Spleen (tissue), 7 donors: ENCODE data around the gene STK17A.

Source experiments
- POLR2AphosphoS5 ChIP-seq, 3 donors: sonication (generic); formaldehyde crosslinking; IDR thresholded peaks; one replicate each; pipeline ENCODE4 v1.5.1; 2017; ENCODE audit warnings: antibody characterized with exemption in 3 of 3
- TF ChIP-seq, protein P1 (sequence below), 11 experiments: fragments of 200-600 bp in 7 of 11; fragments of 450-650 bp in 4 of 11; sonication (generic) in 4 of 11; IDR thresholded peaks in 8 of 11; conservative IDR thresholded peaks in 3 of 11; 1 replicate in 7 of 11; 2 replicates in 4 of 11; pipeline versions ENCODE4 v1.4.0 to v1.8.0; 2016 to 2021; ENCODE audit warnings: antibody characterized with exemption in 11 of 11, inconsistent platforms in 4 of 11, mild to moderate bottlenecking in 1 of 11
- donor health status: DM: no; HTN: no; CAD: no; lungs with moderate emphysema.
- donor health status: DM: no; HTN: no; CAD: no.
- donor health status: DM: no; HTN: no; CAD: no.

DNA sequence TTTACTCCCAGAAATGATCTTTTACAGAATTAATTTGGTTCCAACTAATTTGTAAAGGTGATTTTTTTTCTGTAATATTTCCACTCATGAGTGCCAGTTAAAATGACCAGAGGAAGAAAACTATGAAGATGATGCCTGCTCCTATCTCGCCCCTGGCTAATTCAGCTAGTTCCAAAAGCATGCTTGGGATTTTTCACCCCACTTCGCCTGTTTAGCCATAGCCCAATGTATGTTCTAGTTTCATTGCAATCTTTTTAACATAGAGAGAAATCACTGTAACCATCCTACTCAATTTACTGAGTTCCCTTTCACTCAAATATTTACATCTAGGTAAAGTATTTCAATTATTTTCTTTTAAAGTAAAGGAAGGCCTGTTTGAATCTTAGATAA lies 23.0 kb upstream of the STK17A start:
- TF ChIP-seq, protein P1, sequence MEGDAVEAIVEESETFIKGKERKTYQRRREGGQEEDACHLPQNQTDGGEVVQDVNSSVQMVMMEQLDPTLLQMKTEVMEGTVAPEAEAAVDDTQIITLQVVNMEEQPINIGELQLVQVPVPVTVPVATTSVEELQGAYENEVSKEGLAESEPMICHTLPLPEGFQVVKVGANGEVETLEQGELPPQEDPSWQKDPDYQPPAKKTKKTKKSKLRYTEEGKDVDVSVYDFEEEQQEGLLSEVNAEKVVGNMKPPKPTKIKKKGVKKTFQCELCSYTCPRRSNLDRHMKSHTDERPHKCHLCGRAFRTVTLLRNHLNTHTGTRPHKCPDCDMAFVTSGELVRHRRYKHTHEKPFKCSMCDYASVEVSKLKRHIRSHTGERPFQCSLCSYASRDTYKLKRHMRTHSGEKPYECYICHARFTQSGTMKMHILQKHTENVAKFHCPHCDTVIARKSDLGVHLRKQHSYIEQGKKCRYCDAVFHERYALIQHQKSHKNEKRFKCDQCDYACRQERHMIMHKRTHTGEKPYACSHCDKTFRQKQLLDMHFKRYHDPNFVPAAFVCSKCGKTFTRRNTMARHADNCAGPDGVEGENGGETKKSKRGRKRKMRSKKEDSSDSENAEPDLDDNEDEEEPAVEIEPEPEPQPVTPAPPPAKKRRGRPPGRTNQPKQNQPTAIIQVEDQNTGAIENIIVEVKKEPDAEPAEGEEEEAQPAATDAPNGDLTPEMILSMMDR (IDR thresholded peaks at IDR 0.05 in 8 of 11, conservative IDR thresholded peaks at IDR 0.05 in 3 of 11), result no peak
- no peak for TF ChIP-seq POLR2AphosphoS5 (IDR thresholded peaks at IDR 0.05)
